Kidney glomerular epithelial cell (primary cell): Measurements from ENCODE around the gene EVPLL.
"Not testable (repeated sequence)": the region's sequence is repeated elsewhere in the genome, so short reads cannot be mapped to it uniquely, and the experiment has no call there.

ENCODE experiments used
- DNase-seq: peaks from one replicate; lab custom pipeline; 2025; lab: John Stamatoyannopoulos, UW

Gene EVPLL

GRCh38 chr17:18425593-18425992 lies 48.0 kb downstream of the EVPLL start:
- not testable (repeated sequence) for DNase-seq

- DNase-seq: not testable (repeated sequence)
Measured at GRCh38 chr17:18426639-18427038, 49.1 kb downstream of the EVPLL start.

- DNase-seq: not testable (repeated sequence)
Measured at GRCh38 chr17:18432206-18432605, 54.6 kb downstream of the EVPLL start.
